Mucosa of gallbladder (tissue), 1 donor: Measurements from ENCODE around the gene HVCN1. TPM values are rescaled to one million over a fixed set of nuclear protein-coding genes. Genes with fewer than 3 reads are reported as not detected.
"Not testable (repeated sequence)": the region's sequence is repeated elsewhere in the genome, so short reads cannot be mapped to it uniquely, and the experiment has no call there.

Experiments used
- DNase-seq: peaks from one replicate; pipeline ENCODE4 v3.0.0-alpha.2; 2020; ENCODE audit warnings: low spot score
- total RNA-seq: library from RNA; stranded (reverse); gene quantifications from one replicate; pipeline ENCODE4 v1.2.1, GENCODE V29; 2021
- donor health status: DM: no; HTN: no; CAD: no.

HVCN1 gene
- total RNA-seq, 1 donor from 2014 or later = 7.1 TPM

- no peak for DNase-seq
These were observed 20.3 kb downstream of the HVCN1 start for GRCh38 chr12:110668480-110669192.

- DNase-seq = no peak
These were observed 21.2 kb downstream of the HVCN1 start for GRCh38 chr12:110667671-110668070.

GRCh38 chr12:110666892-110667291 is 22.0 kb downstream of the HVCN1 start:
- DNase-seq = no peak

- DNase-seq = peak; percentile 21
These were observed 27.5 kb downstream of the HVCN1 start for GRCh38 chr12:110661337-110661972.

- DNase-seq = no peak
These were observed 30.0 kb downstream of the HVCN1 start for GRCh38 chr12:110658878-110659277.

GRCh38 chr12:110658242-110658641 is 30.7 kb downstream of the HVCN1 start:
- DNase-seq = no peak

- DNase-seq = no peak
These were observed 31.2 kb downstream of the HVCN1 start for GRCh38 chr12:110657747-110658146.

GRCh38 chr12:110656071-110656655 is 32.8 kb downstream of the HVCN1 start:
- no peak for DNase-seq

GRCh38 chr12:110654238-110654637 is 34.7 kb downstream of the HVCN1 start:
- not testable (repeated sequence) for DNase-seq

GRCh38 chr12:110649341-110649847 is 39.5 kb downstream of the HVCN1 start:
- no peak for DNase-seq

GRCh38 chr12:110647631-110648040 is 41.3 kb downstream of the HVCN1 start:
- DNase-seq = no peak

- no peak for DNase-seq
These were observed 47.4 kb downstream of the HVCN1 start for GRCh38 chr12:110641521-110641920.

GRCh38 chr12:110640275-110641025 is 48.5 kb downstream of the HVCN1 start:
- DNase-seq = no peak

- DNase-seq = no peak
These were observed 49.4 kb downstream of the HVCN1 start for GRCh38 chr12:110639336-110640141.

GRCh38 chr12:110638796-110639195 is 50.1 kb downstream of the HVCN1 start:
- no peak for DNase-seq

- DNase-seq = no peak
These were observed 51.0 kb downstream of the HVCN1 start for GRCh38 chr12:110637869-110638441.

- no peak for DNase-seq
These were observed 52.4 kb downstream of the HVCN1 start for GRCh38 chr12:110636516-110636915.

- DNase-seq = no peak
These were observed 53.9 kb downstream of the HVCN1 start for GRCh38 chr12:110635055-110635454.

- DNase-seq = no peak
These were observed 61.3 kb downstream of the HVCN1 start for GRCh38 chr12:110627500-110628195.

- DNase-seq = no peak
These were observed 66.3 kb downstream of the HVCN1 start for GRCh38 chr12:110622582-110622981.
